Testis (tissue), 2 donors: Measurements from ENCODE around the gene MT1F.

ENCODE experiments used
- CTCF ChIP-seq, 3 experiments: fragments of 450-650 bp in 2 of 3; fragments of 200-600 bp in 1 of 3; sonication (generic) in 1 of 3; IDR thresholded peaks; one replicate each; pipeline ENCODE4 v1.5.1; 2016 to 2019; ENCODE audit warnings: antibody characterized with exemption in 3 of 3, mild to moderate bottlenecking in 2 of 3, moderate library complexity in 1 of 3
- POLR2A ChIP-seq: fragments of 450-650 bp; IDR thresholded peaks from one replicate; pipeline ENCODE4 v1.6.1; 2017; ENCODE audit warnings: antibody characterized with exemption, mild to moderate bottlenecking, moderate library complexity

GRCh38 chr16:56631832-56632155, 26.0 kb upstream of the MT1F start:
- TF ChIP-seq POLR2A (no peak), CTCF (IDR thresholded peaks at IDR 0.05) (no peak)
